GM21786 (cell line): Measurements from ENCODE around the gene MRGPRF.
A peak's percentile ranks its signal among the peaks of the same experiment; 100 is the strongest.

Experiments
- ATAC-seq: cut with Tn5 transposase; IDR thresholded peaks from one replicate; pipeline ENCODE4 v1.9.1; 2021; ENCODE audit not compliant: unreplicated experiment

MRGPRF gene, protein sequence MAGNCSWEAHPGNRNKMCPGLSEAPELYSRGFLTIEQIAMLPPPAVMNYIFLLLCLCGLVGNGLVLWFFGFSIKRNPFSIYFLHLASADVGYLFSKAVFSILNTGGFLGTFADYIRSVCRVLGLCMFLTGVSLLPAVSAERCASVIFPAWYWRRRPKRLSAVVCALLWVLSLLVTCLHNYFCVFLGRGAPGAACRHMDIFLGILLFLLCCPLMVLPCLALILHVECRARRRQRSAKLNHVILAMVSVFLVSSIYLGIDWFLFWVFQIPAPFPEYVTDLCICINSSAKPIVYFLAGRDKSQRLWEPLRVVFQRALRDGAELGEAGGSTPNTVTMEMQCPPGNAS

GRCh38 chr11:69013009-69013951, at the start of gene MRGPRF:
Gene MRGPRF, minus strand, starts transcription at chr11:69013246. Its CDS starts 3,345 bp downstream, at chr11:69009901.
- no peak for ATAC-seq

DNA sequence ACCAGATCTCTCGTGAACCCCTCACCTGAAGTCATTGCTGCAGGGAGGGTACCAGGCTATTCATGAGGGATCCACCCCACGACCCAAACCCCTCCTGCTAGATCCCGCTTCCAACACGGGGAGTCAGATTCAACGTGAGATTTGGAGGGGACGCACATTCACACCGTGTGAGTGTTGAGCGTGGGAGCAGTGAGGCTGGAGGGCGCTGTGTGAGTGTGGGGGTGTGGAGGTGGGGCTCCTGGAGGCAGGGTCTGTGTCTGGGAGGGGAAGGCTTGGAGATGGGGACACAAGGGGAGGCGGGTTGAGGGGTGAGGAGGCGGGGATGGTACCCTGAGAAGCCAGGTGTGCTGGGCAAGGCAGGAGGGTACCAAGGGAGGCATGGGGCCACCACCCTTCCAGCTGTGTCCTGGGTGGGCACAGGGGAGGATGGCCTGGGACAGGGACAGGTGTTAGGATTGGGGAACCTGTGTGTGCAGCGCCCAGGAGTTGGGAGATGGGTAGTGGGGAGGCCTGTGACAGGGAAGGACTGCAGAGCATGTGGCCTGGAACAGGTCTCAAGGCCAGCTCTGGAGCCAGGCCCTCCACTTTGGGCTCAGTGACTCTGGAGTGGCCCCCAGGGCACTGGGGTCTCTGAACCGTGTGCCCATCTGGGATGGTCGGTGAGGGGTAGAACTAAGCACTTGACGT, 49.3 kb upstream of the MRGPRF start:
- no peak for ATAC-seq

GRCh38 chr11:69061713-69062053, 48.6 kb upstream of the MRGPRF start:
- no peak for ATAC-seq

DNA sequence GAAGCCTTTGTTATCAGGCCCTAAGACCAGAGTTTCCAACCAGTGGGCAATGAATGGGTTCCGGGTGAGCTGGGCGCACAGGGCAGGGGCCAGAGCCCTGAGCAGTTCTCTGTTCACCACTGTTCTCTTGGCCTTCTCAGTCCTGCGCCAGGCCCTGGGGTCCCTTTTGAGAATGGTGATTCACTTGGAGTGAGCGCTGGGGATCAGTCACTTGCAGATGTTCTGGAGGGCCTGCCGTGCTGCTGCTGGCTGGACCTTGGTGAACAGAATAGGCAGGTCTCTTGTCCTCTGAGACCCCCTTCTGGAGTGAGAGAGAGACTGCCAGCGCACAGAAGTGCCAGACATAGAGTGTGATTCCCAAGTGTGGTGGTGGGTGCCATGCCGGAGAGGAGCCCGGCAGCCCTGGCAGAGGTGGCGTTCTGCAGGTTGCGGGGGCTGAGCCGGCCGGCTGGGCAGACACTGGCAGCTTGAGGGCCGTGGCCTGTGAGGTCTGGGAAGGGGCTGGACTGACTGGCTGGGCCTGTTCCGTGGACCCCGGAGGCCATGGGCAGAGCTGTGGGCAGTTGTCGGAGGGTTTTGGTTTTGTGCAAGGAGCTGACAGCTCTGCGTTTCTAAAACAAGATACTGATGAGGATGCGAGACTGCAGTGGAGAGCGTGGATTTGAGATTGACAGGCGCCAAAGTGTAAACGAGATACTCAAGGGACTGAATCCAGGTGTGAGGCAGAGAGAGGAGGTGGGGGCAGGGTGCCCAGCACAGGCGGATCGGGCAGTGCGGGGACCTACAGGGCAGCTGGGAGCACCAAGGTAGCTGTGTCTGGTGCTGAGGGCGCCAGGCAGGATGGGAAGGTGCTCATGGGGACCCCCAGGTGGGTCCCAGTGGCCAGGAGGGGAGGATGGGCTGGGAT, 48.0 kb upstream of the MRGPRF start:
- no peak for ATAC-seq

- no peak for ATAC-seq
Measured at GRCh38 chr11:69059985-69060384, 46.9 kb upstream of the MRGPRF start.

- no peak for ATAC-seq
Measured at GRCh38 chr11:69059429-69059828, 46.4 kb upstream of the MRGPRF start.

- no peak for ATAC-seq
Measured at GRCh38 chr11:69058511-69059270, 45.6 kb upstream of the MRGPRF start.

GRCh38 chr11:69057801-69058200, 44.8 kb upstream of the MRGPRF start:
- ATAC-seq, result no peak

DNA sequence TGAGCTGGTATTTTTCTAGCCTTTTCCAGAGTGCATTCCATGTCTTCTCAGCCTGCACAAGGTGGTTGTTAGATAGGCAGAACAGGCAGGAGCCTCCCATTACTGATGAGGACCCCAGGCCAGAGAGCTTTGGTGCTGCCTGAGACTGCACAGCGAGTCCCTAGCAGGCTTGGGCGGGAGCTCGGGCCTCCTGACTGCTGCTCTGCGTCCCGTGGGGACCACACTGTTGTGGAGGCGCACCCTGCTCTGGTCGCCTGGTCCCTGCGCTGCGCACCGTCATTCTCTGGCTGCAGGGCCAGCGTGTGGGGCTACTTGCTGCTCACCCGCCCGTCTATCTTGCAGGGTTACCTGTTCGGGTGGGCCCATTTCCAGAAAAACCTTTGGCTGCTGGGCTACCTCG, 44.2 kb upstream of the MRGPRF start:
- no peak for ATAC-seq

DNA sequence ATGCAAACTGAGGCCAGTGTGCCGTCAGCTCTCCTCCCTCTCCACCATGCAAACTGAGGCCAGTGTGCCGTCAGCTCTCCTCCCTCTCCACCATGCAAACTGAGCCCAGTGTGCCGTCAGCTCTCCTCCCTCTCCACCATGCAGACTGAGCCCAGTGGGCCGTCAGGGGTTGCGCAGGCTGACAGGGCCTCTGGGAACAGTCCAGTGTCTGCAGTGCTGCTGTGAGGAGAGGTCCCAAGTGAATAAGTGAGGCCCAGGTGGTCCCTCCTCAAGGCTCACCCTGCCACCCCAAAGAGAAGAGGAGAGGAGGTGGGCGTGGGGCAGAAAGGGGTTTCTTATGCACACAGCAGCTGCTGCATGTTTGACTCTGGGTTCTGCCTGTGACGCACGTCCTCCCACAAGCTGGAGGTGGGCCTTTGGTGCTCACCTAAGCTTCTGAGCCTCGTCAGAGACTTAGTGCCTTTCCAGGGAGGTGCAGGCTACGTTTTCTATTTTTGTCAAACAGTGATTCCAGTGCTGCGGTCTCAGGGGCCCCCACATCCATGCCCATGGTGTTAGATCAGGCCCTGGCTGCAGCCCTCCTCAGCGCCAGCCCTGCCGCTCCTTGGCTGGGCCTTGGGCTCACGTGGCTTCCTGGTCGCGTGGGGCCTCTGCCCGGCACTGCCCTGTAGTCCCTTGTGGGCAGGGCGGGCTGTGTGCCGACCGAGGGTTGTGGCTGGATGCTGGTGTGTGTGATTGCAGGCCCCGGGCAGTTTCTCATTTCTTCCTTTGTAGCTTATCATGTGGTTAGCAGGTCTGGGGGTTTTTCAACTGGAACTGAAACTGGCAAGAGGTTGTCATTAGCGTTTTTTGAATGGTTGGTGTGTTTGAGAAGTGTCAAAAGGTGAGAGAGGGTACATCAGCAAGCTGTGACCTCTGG, 42.8 kb upstream of the MRGPRF start:
- ATAC-seq, result peak; percentile 75

- ATAC-seq, result no peak
Measured at GRCh38 chr11:69055212-69055586, 42.2 kb upstream of the MRGPRF start.

- ATAC-seq, result no peak
Measured at GRCh38 chr11:69054397-69055211, 41.6 kb upstream of the MRGPRF start.

DNA sequence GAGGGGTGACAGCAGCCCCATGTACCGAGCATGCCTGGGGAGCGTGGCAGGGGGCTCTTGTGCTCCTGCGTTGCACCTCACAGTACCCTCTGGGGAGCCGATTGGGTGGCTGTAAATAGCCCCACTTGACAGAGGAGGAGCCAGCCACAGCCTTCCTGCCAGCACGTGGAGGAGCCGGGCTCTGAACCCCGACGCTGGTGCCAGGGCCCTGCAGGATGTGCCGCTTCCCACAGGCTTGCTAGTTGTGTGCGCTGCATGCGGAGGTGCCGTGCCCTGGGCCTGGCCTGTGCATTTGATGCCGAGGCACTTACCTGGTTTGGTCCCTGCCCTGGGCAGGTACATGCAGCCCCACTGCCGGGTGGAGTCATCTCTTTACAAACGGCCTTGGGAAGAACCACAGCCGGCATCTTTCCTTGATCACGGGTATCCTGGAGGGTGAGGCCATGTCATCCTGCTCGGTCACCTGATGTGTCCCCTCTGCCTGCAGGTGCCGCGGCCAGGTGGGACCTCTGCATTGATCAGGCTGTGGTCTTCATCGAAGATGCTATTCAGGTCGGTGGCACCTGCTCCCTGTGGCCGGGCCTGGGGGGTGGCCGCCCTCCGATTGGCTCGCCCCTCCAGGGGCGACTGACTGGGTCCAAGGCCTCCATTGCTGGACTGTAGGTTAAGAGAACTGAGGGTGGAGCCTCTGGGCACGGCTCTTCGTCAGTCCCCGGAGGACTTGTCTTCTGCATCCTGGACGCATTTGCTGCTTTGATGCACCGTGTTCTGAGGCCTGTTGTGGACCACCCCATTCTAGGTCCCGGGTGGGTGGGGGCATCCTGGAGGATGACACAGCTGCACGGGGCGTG, 40.7 kb upstream of the MRGPRF start:
- ATAC-seq, result no peak

DNA sequence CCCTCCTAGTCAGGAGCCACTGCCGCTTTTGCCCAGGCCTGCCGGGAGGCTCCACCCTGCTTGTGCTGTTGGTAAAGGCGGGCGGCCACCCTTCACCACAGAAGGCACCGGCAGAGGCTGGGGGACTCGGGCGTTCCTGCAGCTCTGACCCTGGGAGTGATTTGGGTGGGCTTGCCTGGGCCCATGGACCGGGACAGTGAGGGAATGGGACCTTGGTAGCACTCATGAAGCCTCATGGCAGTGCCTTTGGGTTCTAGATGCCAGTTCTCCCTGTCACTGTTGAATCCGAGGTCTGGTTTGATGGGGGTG, 40.1 kb upstream of the MRGPRF start:
- no peak for ATAC-seq

GRCh38 chr11:69052343-69053168, 39.5 kb upstream of the MRGPRF start:
- no peak for ATAC-seq
